ENCODE measurements around the gene ARFGAP1. TPM values are rescaled to one million over a fixed set of nuclear protein-coding genes. Genes with fewer than 3 reads are reported as not detected.

The ARFGAP1 gene
- total RNA-seq, 2 donors from 2014 or later = 32.1 to 50.3 TPM

DNA sequence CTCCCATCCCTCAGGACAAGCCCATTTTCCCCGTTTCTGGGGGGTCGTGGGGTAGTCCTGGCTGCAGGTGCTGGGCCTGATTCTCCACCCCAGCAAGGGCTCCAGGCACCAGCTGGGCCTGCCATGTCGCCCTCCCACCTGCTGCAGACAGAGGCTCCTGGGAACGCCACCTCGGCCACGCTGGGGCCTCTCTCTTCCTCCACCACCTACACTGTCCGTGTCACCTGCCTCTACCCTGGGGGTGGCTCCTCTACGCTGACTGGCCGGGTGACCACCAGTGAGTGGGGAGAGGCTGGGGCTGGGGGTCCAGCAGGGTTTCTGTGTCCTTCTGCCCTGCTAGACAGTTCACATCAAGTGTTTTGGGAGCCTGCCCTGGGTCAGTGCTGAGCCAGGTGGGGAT is 39.7 kb downstream of the ARFGAP1 start:
- no peak for ATAC-seq
- DNase-seq = peak; percentile 15
- intact Hi-C loops (cut with DNase I) = no loop called here

DNA sequence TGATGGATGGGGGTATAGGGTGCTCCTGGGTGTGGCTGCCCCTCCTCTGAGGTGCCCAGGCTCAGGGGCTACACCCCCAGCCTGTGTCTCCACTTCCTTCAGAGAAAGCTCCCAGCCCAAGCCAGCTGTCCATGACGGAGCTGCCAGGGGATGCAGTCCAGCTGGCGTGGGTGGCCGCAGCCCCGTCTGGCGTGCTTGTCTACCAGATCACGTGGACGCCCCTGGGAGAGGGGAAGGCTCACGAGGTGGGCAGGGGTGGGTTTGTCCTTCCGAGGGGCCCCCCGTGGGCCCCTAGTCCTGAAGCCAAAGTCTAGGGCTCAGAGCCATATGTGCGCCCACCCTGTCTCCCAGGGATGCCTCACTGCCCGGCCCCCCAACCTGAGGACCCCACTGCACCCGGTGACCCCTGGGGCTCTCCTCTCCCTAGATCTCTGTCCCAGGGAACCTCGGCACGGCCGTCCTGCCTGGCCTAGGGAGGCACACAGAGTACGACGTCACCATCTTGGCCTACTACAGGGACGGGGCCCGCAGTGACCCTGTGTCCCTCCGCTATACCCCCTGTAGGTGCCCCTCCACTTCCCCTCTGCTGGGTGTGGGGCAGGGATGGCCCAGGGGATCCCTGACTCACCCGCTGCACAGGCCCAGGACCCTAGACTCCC is 40.2 kb downstream of the ARFGAP1 start:
- DNase-seq = peak; percentile 60
- intact Hi-C loops (cut with DNase I) = no loop called here
- ATAC-seq = peak; percentile 54 to 66

DNA sequence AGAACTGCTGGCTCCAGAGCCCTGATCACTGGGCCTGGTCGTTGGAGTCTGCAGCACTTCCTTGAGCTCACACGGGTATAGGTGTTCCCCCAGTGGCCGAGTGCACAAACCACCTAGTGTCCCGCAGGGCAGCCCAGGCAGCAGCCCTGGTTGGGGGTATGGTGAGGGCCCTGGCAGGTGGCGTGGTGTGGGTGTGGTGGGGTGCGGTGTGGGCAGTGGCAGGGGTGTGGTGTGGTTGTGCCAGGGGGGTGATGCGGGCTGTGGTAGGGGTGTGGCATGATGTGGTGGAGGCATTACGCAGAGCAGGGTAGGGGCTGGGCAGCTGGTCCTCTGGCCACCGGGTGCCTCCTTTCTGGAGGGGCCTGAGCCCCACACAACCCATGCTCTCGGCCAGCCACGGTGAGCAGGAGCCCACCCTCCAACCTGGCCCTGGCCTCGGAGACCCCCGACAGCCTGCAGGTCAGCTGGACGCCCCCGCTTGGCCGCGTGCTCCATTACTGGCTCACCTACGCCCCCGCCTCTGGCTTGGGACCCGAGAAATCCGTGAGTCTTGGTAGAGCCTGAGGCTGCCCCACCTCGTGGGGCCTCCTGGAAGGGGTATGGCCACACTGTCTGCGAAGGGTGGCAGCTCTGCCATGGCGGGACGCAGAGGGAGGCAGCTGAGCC is 40.9 kb downstream of the ARFGAP1 start:
- peak; percentile 11 for DNase-seq
- intact Hi-C loops (cut with DNase I) = no loop called here
- no peak for ATAC-seq

DNA sequence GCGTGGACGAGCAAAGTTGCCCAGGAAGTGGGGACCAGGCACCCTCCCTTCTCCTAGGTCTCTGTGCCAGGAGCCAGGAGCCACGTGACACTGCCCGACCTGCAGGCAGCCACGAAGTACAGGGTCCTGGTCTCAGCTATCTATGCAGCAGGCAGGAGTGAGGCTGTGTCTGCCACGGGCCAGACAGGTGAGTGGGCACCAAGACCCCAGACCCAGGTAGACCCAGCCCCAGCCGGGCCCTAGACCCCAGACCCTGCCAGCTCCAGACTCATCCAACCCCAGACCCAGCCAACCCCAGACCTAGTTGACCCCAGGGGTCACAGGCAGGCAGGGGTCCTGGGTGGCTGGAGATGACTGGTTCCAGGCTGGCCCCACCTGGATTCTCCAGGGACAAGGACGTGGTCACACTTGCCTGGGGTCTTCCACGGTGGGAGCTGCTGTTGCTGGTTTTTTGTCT is 41.4 kb downstream of the ARFGAP1 start:
- ATAC-seq (no peak), DNase-seq (peak; percentile 26)
- intact Hi-C loops (cut with DNase I) = no loop called here

DNA sequence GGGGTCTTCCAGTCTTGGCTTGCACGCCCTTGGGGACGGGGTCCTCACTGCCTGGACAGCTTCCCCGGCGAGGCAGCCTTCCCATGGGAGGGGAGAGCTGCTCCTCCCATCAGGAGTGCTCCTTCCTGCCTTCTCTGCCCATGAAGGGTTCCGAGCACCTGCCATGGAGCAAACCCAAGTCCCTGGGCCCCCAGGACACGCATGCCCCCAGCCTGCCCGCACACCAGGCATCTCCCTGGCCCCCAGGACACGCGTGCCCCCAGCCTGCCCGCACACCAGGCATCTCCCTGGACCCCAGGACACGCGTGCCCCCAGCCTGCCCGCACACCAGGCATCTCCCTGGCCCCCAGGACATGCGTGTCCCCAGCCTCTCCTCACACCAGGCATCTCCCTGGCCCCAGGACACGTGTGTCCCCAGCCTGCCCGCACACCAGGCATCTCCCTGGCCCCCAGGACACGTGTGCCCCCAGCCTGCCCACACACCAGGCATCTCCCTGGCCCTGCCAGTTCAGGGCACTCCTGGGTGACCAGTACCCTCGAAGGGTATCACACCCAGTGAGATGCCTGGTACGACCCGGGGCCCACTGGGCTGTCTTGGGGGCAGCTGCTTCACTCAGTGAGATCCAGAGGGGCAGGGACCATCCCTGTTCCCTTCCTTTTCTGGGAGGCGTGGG is 42.1 kb downstream of the ARFGAP1 start:
- DNase-seq (peak; percentile 17), ATAC-seq (no peak)
- intact Hi-C loops (cut with DNase I) = no loop called here

DNA sequence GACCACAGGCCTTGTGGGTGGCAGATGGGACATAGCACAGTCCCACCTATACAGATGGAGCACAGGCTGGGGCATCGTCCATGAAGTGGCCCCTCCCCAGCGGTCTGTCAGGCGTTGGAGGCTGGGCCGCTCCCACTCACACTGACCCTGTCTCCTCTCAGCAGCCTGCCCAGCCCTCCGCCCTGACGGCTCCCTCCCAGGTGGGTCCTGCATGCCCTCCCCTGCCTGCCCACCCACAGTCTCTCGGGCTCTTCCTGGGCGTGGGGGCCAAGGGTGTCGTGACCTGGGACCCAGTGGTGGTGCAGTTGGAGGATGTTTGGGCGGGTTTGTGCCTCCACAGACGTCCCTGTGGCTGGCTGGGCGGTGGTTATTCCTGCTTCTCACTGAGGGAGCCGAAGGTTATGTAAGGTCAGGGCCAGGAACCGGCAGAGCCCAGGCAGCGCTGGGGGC is 42.7 kb downstream of the ARFGAP1 start:
- ATAC-seq = no peak
- peak; percentile 17 for DNase-seq
- intact Hi-C loops (cut with DNase I) = no loop called here

DNA sequence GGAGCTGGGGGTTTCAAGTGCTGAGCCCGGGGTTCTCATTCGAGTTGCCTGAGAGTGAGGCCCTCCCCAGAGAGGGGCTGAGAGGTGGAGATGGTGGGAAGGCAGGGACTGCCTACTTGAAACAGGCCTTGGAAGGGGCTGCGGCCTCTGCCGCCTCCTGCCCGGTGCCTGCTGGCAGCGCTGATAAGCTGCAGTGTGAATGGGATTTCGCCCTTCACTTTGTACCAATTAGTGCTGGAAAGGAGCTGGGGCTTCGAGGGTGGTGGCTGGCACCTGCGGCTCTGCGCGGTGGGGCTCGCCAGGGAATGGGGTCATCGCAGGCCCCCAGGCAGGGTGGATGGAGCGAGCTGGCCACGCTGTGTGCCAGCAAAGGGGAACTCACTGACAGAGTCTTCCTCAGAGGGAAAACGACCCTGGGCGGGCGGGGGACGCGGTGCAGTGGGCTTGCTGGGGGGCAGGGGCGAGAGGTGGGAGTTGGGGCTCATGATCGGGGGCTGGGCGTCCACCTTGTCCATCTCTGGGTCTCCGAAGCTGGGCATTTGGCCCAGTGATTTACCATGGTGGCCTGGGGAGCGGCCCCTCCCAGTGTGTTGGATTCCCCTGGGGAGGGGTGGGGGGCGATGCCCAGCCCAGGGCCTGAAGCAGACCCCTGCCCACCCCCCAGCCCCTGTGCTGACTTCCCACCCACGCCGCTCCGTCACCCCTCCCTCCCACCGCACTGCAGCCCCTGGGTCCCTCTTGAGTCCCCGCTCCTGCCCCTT is 43.3 kb downstream of the ARFGAP1 start:
- intact Hi-C loops (cut with DNase I) = no loop called here
- no peak for ATAC-seq
- peak; percentile 20 for DNase-seq

DNA sequence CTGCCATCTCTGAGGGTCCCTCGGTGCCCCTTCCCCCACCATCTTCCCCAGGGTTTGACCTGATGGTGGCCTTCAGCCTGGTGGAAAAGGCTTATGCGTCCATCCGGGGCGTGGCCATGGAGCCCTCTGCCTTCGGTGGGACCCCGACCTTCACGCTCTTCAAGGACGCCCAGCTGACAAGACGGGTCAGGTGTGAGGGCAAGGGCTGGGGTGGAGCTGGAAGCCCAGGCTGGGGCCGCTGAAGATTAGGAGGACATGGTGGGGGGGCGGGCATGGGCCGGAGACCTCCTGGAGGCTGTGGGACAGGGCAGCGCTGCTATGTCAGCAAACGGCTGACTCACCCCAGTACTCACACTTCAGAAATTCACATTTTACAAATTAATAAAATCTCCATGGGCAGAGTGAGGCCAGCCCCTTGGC is 43.9 kb downstream of the ARFGAP1 start:
- intact Hi-C loops (cut with DNase I) = no loop called here
- ATAC-seq (no peak), DNase-seq (peak; percentile 15)

DNA sequence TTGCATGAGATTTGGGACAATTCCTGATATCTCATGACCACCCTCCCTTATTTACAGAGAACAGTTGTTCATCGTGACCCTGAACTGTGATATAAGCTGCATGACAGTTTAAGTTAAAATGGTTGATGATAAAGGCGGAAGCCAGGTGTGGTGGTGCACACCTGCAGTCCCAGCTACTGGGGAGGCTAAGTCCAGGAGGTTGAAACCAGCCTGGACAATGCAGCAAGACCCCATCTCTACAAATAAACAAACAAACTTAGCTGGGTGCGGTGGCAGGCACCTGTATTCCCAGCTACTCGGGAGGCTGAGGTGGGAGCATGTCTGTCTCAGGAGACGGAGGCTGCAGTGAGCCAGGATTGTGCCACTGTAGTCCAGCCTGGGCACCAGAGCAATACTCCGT is 44.4 kb downstream of the ARFGAP1 start:
- DNase-seq = no peak
- ATAC-seq = no peak
- intact Hi-C loops (cut with DNase I) = no loop called here

DNA sequence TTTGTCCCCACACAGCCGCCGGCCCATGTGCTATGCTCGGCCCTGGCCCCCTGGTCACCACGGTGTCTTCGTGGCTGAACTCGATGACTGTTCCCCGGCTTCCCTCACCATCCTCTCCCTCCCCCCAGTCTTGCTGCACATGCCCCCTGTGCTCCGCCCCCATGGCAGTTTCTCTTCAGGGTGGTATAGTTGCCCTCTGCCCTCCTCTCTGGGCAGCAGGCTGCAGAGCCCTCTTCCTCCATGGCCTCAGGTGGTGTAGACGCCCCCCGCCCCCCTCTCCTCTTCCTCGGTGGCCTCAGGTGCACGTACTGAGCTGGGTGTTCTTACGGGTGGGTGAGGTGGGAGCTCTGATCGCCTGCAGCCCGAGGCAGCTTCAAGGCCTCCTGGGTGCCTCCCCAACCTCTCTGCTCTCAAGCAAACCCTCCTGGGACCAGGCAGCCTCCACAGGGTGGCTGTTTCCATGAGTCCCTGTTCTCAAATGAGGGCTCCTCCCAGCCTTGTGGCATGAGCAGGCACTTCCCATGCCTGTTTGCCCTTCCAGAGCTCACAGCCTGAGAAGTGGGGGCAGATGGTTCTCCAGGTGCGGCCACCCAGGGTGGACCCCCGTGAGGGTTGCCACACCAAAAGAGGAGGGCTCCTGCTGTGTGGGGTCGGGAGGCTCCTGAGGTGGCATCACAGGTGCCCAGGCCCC is 45.1 kb downstream of the ARFGAP1 start:
- intact Hi-C loops (cut with DNase I) = no loop called here
- DNase-seq (peak; percentile 15), ATAC-seq (no peak)

DNA sequence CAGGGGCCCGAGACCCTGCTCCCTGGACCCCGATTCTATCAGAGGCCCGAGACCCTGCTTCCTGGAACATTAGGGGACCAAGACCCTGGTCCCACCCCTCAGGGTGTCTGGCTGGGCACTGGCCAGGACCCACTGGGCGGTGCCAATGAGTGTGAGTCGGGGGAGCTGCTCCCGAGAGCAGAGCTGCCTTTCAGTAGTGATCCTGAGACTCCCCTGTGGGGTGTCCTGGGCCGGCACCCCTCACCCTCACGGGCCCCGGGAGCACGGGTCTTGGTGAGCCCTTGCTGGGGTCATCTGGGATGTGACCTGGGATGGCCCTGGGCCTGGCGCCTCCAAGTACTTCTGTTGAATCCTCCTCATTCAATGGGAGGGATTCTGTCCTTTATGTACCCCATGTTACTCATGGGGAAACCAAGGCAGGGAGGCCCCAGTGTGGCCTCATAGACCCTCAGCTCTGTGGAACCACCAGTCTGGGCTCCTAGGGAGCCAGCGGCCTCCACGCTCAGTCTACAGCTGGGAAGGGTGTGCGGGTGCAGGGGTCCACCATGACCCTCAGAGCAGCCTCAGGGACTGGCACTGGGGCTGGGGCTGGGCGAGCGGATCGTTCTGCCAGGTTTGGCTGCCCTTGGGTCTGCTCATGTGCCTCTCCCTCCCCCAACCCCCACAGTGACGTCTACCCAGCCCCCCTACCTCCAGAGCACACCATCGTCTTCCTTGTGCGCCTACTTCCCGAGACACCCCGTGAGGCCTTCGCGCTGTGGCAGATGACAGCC is 46.0 kb downstream of the ARFGAP1 start:
- intact Hi-C loops (cut with DNase I) = no loop called here
- peak; percentile 12 for DNase-seq
- ATAC-seq = no peak

DNA sequence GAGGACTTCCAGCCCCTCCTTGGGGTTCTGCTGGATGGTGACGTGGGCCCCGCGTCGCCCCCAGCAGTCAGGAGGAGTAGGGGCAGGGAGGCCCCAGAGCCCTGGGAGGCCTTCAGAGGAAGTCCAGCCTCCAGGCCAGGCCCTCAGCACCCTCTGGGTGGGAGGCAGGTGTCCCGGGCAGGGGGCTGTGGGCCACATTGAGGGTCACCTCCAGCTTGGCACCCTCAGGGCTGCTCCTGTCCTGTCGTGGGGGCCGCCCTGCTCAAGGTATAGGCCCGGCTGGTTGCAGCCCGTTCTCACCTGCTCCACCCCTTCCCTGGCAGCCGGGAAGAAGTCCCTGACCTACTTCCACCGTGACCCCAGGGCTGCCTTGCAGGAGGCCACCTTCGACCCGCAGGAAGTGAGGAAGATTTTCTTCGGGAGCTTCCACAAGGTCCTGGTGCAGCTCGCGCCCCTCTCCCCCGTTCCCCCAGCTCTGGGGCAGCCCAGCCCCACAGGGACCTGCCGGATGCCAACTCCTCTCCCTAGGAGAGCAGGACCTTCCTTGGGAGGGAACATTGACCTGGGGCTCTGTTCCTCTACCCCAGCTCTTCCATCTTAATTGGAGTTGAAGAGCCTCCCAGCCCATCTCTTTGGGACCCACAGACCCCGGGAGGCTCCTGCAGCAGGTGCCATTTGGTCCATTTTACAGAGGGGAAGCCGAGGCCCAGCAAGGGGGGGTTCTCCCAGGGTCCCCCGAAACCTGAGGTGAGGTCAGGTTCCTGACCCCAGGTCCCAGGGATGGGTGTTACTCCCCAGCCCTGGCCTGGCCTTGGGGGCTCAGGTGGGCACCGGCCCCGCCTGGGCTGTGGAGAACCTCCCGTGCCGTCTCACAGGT is 46.8 kb downstream of the ARFGAP1 start:
- intact Hi-C loops (cut with DNase I) = loop anchor here in 1 of 2 donors (2.0 kb wide), 1 partner anchor 51 kb away; no protein-coding TSS in a partner anchor
- peak; percentile 10 for DNase-seq
- ATAC-seq = no peak

DNA sequence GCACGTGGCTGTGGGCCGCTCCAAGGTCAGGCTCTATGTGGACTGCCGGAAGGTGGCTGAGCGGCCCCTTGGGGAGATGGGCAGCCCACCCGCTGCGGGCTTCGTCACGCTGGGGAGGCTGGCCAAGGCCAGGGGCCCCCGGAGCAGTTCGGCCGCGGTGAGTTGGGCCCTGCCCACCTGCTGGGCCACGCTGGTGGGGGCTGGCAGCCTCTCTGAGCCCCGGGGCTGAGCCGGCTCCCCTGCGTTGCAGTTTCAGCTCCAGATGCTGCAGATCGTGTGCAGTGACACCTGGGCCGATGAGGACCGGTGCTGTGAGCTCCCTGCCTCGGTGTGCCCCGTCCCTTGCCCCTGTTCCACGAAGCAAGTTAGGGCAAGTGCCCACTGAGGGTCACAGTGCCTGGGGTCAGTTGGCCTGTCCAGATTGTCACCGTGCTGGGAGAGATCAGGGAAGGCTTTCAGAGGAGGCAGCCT is 47.5 kb downstream of the ARFGAP1 start:
- DNase-seq (peak; percentile 14), ATAC-seq (no peak)
- intact Hi-C loops (cut with DNase I) = loop anchor here in 1 of 2 donors (2.0 kb wide), 1 partner anchor 51 kb away; no protein-coding TSS in a partner anchor

DNA sequence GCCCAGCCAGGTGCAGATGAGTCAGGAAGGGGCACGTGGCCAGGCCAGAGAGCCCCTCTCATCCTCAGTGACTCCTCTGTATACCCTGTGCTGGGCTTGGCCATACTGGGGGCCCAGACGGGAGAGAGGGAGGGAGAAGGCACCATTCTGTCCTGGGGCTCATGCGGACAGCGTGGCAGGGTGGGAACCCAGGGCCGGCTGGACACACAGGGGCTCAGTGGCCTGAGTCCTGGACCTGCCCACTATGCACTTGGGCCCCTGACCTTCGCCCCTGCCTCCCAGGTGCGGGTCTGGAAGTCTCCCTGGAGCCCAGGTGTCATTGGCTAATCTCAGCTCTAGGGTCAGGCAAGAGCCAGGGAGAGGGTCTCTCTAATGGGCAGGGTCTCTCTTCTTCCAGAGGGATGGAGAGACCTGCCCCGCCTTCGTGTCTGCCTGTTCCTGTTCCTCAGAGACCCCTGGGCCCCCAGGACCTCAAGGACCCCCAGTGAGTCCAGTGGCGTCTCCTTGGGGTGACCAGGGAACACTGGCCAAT is 48.1 kb downstream of the ARFGAP1 start:
- DNase-seq (peak; percentile 17), ATAC-seq (no peak)
- intact Hi-C loops (cut with DNase I) = loop anchor here in 1 of 2 donors (2.0 kb wide), 1 partner anchor 50 kb away; no protein-coding TSS in a partner anchor

DNA sequence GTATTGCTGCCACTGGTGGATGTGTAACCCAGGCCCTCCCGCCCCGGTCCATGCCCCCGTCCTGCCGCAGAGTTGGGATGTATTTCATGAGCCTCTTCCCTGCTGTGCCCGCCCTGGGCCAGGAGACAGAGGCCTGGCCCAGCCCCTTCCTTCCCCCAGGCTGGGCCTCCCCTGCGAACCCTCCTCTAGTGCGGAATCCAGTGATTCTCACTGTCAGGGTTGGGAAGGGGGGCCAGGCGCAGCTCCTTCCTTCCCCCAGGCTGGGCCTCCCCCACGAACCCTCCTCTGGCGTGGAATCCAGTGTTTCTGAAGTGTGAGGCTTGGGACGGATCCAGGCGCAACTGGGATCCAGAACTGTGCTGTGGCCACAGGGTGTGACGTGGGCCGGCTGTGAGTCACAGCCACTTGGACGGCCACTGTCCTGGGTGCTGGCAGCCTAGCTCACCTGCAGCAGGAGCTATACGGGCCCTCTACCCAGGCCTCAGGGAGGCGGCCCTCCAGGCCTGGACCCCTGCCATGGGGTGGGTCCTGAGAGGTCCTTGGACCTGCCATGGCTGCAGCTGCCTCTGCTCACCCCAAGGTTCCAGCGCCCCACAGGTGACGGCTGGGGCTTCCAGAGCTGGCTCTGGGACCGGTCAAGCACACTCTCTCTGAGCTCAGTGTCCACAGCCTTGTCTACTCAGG is 48.7 kb downstream of the ARFGAP1 start:
- DNase-seq (peak; percentile 88), ATAC-seq (peak; percentile 91 to 92)
- intact Hi-C loops (cut with DNase I) = loop anchor here in 1 of 2 donors (2.0 kb wide), 1 partner anchor 50 kb away; no protein-coding TSS in a partner anchor

All from left cardiac atrium (tissue), 4 donors.